Ishikawa (cell line): ENCODE measurements around the gene CAMTA1.

ENCODE experiments used
- CEBPB ChIP-seq: IDR thresholded peaks from 2 replicates; pipeline ENCODE4 v1.6.1; 2012
- CREB1 ChIP-seq: IDR thresholded peaks from 2 replicates; pipeline ENCODE4 v1.6.1; 2012; ENCODE audit warnings: low read depth
- EGR1 ChIP-seq: IDR thresholded peaks from 2 replicates; pipeline ENCODE4 v1.6.1; 2012
- EP300 ChIP-seq: IDR thresholded peaks from 2 replicates; pipeline ENCODE4 v1.6.1; 2012; ENCODE audit warnings: borderline replicate concordance
- FOXM1 ChIP-seq: IDR thresholded peaks from 2 replicates; pipeline ENCODE4 v1.6.1; 2012; ENCODE audit warnings: low read depth, borderline replicate concordance
- NFIC ChIP-seq: IDR thresholded peaks from 2 replicates; pipeline ENCODE4 v1.6.1; 2012
- RAD21 ChIP-seq: IDR thresholded peaks from 2 replicates; pipeline ENCODE4 v1.6.1; 2012; ENCODE audit warnings: low read depth
- TAF1 ChIP-seq: IDR thresholded peaks from 2 replicates; pipeline ENCODE4 v1.6.1; 2012; ENCODE audit warnings: low read depth, mild to moderate bottlenecking
- TCF12 ChIP-seq: IDR thresholded peaks from 2 replicates; pipeline ENCODE4 v1.6.1; 2012; ENCODE audit warnings: low read depth
- TEAD4 ChIP-seq: IDR thresholded peaks from 2 replicates; pipeline ENCODE4 v1.6.1; 2012
- YY1 ChIP-seq: IDR thresholded peaks from 2 replicates; pipeline ENCODE4 v1.6.1; 2012; ENCODE audit warnings: low read depth
- ZBTB7A ChIP-seq: IDR thresholded peaks from 2 replicates; pipeline ENCODE4 v1.6.1; 2012; ENCODE audit warnings: low read depth
- TF ChIP-seq, protein P1 (sequence below): IDR thresholded peaks from 2 replicates; pipeline ENCODE4 v1.6.1; 2012; ENCODE audit warnings: low read depth, mild to moderate bottlenecking
- TF ChIP-seq, protein P2 (sequence below): IDR thresholded peaks from 2 replicates; pipeline ENCODE4 v1.6.1; 2012
- TF ChIP-seq, protein P3 (sequence below): IDR thresholded peaks from 2 replicates; pipeline ENCODE4 v1.6.1; 2012

Gene CAMTA1

DNA sequence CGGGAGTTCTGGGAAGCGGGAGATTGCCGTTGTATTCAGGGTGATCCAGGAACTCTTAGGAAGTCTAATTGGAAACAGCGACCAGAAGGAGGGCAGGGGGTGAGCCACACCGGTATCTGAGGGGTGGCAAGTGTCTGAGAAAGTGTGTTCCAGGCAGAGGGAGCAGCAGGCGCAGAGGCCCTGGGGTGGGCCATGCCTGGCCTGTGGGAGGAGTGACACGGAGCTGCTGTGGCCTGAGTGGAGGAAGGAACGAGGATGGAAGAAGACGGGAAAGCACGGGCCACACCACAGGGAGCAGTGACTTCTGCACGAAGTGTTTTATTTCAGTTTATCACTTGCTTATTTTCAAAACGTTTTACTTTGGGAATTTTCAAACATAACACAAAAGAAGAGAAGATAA is 1010.2 kb downstream of the CAMTA1 start:
- TF ChIP-seq RAD21 (no peak), YY1 (no peak), ZBTB7A (no peak), CREB1 (no peak), TEAD4 (no peak), TAF1 (no peak), FOXM1 (no peak), CEBPB (no peak)
- TF ChIP-seq, protein P1, sequence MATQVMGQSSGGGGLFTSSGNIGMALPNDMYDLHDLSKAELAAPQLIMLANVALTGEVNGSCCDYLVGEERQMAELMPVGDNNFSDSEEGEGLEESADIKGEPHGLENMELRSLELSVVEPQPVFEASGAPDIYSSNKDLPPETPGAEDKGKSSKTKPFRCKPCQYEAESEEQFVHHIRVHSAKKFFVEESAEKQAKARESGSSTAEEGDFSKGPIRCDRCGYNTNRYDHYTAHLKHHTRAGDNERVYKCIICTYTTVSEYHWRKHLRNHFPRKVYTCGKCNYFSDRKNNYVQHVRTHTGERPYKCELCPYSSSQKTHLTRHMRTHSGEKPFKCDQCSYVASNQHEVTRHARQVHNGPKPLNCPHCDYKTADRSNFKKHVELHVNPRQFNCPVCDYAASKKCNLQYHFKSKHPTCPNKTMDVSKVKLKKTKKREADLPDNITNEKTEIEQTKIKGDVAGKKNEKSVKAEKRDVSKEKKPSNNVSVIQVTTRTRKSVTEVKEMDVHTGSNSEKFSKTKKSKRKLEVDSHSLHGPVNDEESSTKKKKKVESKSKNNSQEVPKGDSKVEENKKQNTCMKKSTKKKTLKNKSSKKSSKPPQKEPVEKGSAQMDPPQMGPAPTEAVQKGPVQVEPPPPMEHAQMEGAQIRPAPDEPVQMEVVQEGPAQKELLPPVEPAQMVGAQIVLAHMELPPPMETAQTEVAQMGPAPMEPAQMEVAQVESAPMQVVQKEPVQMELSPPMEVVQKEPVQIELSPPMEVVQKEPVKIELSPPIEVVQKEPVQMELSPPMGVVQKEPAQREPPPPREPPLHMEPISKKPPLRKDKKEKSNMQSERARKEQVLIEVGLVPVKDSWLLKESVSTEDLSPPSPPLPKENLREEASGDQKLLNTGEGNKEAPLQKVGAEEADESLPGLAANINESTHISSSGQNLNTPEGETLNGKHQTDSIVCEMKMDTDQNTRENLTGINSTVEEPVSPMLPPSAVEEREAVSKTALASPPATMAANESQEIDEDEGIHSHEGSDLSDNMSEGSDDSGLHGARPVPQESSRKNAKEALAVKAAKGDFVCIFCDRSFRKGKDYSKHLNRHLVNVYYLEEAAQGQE = no peak
- TF ChIP-seq, protein P2, sequence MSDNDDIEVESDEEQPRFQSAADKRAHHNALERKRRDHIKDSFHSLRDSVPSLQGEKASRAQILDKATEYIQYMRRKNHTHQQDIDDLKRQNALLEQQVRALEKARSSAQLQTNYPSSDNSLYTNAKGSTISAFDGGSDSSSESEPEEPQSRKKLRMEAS = no peak

DNA sequence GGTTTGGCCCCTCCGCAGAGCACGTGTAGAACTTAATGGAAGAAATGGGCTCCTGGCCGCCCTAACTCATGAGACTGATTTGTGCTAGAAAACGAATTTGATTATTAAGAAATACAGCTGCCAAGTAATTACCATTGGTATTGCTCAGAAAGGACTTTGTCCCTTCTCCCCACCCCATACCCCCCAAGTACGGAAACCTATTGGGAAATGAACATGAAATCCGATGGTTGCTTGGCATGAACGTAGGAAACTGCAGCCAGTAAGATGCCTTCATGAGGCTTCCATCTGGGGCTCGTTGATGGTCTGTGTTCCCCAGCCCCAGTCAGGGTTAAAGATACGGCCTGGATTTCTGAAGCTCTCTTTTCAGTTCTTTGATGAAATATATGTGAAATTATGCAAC is 1020.2 kb downstream of the CAMTA1 start:
- TF ChIP-seq NFIC (no peak), EGR1 (no peak), EP300 (no peak), YY1 (no peak), FOXM1 (no peak), TAF1 (no peak)
- TF ChIP-seq, protein P1 = no peak
- TF ChIP-seq, protein P3, sequence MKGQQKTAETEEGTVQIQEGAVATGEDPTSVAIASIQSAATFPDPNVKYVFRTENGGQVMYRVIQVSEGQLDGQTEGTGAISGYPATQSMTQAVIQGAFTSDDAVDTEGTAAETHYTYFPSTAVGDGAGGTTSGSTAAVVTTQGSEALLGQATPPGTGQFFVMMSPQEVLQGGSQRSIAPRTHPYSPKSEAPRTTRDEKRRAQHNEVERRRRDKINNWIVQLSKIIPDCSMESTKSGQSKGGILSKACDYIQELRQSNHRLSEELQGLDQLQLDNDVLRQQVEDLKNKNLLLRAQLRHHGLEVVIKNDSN = no peak
- TF ChIP-seq, protein P2 = no peak

DNA sequence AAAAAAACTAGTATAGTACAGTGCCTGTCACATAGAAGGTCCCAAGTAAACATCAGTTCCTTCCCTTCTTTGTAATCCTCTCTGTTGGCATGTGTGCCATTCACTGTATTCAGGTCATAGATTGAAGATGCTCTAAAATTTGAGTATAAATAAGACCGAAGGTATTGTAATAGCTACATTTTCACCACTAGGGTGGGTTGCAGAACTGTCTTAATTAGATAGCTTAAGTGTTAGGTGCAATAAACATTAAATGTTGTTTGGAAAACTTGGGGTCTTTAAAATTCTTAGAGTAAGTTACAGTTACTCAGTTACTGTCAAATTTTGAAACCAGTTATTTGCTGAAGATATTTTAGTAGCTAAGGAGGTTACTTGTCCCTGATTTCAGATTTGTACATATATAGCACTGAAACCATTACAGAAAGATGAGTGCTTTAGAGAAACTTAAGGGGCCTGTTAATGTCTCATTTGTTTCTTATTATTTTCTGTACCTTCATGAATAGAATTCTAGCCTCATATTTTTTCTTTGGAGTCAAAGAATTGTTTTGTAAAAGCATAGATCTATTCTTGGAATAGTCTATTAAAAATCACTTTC is 1023.1 kb downstream of the CAMTA1 start:
- peak; percentile 62 for TF ChIP-seq RAD21
- TF ChIP-seq, protein P2 = no peak

DNA sequence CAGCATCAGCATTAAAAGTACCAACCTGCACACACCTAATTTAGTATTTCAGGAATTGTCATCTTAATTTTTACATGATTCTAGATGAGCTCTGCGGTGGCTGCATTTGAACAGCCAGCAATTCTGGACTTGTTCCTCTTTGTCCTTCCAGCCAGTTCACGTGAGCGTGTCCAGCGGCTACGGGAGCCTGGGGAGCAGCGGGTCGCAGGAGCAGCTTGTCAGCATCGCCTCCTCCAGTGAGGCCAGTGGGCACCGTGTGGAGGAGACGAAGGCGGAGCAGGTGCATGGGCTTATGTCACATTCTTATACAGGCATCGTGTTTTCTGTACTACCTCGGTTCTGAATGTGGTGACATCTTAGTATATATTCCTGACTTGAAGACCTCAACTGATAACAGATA is 1024.5 kb downstream of the CAMTA1 start:
- TF ChIP-seq TAF1 = no peak
- no peak for TF ChIP-seq FOXM1
- TF ChIP-seq TEAD4 = no peak
- no peak for TF ChIP-seq CEBPB
- no peak for TF ChIP-seq EGR1
- TF ChIP-seq, protein P3 = no peak
- TF ChIP-seq CREB1 = no peak
- no peak for TF ChIP-seq TCF12
- TF ChIP-seq, protein P2 = no peak
- TF ChIP-seq, protein P1 = no peak
- no peak for TF ChIP-seq EP300
- TF ChIP-seq NFIC = no peak
- TF ChIP-seq RAD21 = no peak
- no peak for TF ChIP-seq ZBTB7A
- no peak for TF ChIP-seq YY1

DNA sequence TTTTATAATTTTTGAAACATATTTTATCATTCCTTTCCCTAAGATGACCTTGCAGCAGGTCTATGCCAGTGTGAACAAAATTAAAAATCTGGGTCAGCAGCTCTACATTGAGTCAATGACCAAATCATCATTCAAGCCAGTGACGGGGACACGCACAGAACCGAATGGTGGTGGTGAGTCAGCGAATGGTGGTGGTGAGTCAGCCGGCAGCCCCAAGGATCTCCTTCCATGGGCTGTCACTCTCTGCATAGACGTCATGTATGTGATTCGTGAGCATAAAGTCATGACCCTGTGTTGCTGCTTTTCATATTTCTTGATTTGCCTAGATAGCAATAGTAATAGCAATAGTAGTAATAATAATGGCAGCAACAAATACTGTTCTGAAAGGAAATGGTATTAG is 1025.1 kb downstream of the CAMTA1 start:
- TF ChIP-seq FOXM1 (no peak), CEBPB (no peak), NFIC (no peak), TAF1 (no peak), TEAD4 (no peak), RAD21 (no peak), ZBTB7A (no peak)
- TF ChIP-seq, protein P3 = no peak
- TF ChIP-seq, protein P2 = no peak
